ENCODE measurements around the gene AHCTF1. TPM values are rescaled to one million over a fixed set of nuclear protein-coding genes. Genes with fewer than 3 reads are reported as not detected.

The AHCTF1 gene
- total and polyA plus RNA-seq, 7 experiments from 2014 or later, result 19.0 to 66.5 (median 53.6) TPM

Other genes starting within 250 kb of the AHCTF1 start
- 10 to 100 TPM in 1 of 5 experiments, 1 to 10 TPM in 4; 3.5 to 14.5 (median 5.3) TPM for gene SCCPDH, start 207.5 kb downstream of the AHCTF1 start, total RNA-seq
- 1 to 10 TPM; 5.2 to 7.0 TPM for gene SCCPDH, start 207.5 kb downstream of the AHCTF1 start, polyA plus RNA-seq
- under 1 TPM in 1 of 5 experiments, not detected in 4; 0.17 TPM for gene ZNF695, start 76.1 kb upstream of the AHCTF1 start, total RNA-seq
- gene ZNF695, start 76.1 kb upstream of the AHCTF1 start, polyA plus RNA-seq, result not detected
- gene ZNF670, start 146.9 kb upstream of the AHCTF1 start, total RNA-seq, result 1 to 10 TPM in 3 of 5 experiments, under 1 TPM in 2; 0.56 to 4.0 (median 1.1) TPM
- gene ZNF670, start 146.9 kb upstream of the AHCTF1 start, polyA plus RNA-seq, result 1 to 10 TPM; 1.6 to 2.6 TPM
- gene ZNF669, start 172.4 kb upstream of the AHCTF1 start, total RNA-seq, result 10 to 100 TPM in 3 of 5 experiments, 1 to 10 TPM in 2; 7.9 to 15.8 (median 11.5) TPM
- gene ZNF669, start 172.4 kb upstream of the AHCTF1 start, polyA plus RNA-seq, result 10 to 100 TPM; 15.9 to 22.6 TPM
- gene ZNF124, start 240.1 kb upstream of the AHCTF1 start, total RNA-seq, result 10 to 100 TPM; 17.1 to 26.7 (median 23.3) TPM
- gene ZNF124, start 240.1 kb upstream of the AHCTF1 start, polyA plus RNA-seq, result 10 to 100 TPM in 1 of 2 donors, 1 to 10 TPM in 1; 8.3 to 10.5 TPM

Data from naive thymus-derived CD4-positive, alpha-beta T cell (primary cell).